Measurements from ENCODE around the gene MOK.
"Not testable (repeated sequence)": the region's sequence is repeated elsewhere in the genome, so short reads cannot be mapped to it uniquely, and the experiment has no call there.

The MOK gene

GRCh38 chr14:102304611-102305506 is at the start of gene MOK:
Gene MOK, minus strand, starts transcription at chr14:102305164. Its CDS starts 196 bp downstream, at chr14:102304968.
- peak; percentile 92 for DNase-seq (ENCODE audit: low read depth)

GRCh38 chr14:102353126-102353619 is 48.2 kb upstream of the MOK start:
- no peak for DNase-seq (ENCODE audit: low read depth)

- DNase-seq (ENCODE audit: low read depth), result no peak
Measured at GRCh38 chr14:102352213-102352612, 47.2 kb upstream of the MOK start.

GRCh38 chr14:102351593-102351992 is 46.6 kb upstream of the MOK start:
- DNase-seq (ENCODE audit: low read depth), result not testable (repeated sequence)

- DNase-seq (ENCODE audit: low read depth), result no peak
Measured at GRCh38 chr14:102351023-102351422, 46.1 kb upstream of the MOK start.

- no peak for DNase-seq (ENCODE audit: low read depth)
Measured at GRCh38 chr14:102348376-102348775, 43.4 kb upstream of the MOK start.

- no peak for DNase-seq (ENCODE audit: low read depth)
Measured at GRCh38 chr14:102346645-102347044, 41.7 kb upstream of the MOK start.

- no peak for DNase-seq (ENCODE audit: low read depth)
Measured at GRCh38 chr14:102345232-102345631, 40.3 kb upstream of the MOK start.

- no peak for DNase-seq (ENCODE audit: low read depth)
Measured at GRCh38 chr14:102344485-102344884, 39.5 kb upstream of the MOK start.

- no peak for DNase-seq (ENCODE audit: low read depth)
Measured at GRCh38 chr14:102344084-102344483, 39.1 kb upstream of the MOK start.

- no peak for DNase-seq (ENCODE audit: low read depth)
Measured at GRCh38 chr14:102342238-102342637, 37.3 kb upstream of the MOK start.

- no peak for DNase-seq (ENCODE audit: low read depth)
Measured at GRCh38 chr14:102341566-102341965, 36.6 kb upstream of the MOK start.

- DNase-seq (ENCODE audit: low read depth), result no peak
Measured at GRCh38 chr14:102338724-102339123, 33.8 kb upstream of the MOK start.

GRCh38 chr14:102335163-102335562 is 30.2 kb upstream of the MOK start:
- no peak for DNase-seq (ENCODE audit: low read depth)

GRCh38 chr14:102333795-102334705 is 29.1 kb upstream of the MOK start:
- no peak for DNase-seq (ENCODE audit: low read depth)

- DNase-seq (ENCODE audit: low read depth), result no peak
Measured at GRCh38 chr14:102333390-102333789, 28.4 kb upstream of the MOK start.

GRCh38 chr14:102330806-102331205 is 25.8 kb upstream of the MOK start:
- no peak for DNase-seq (ENCODE audit: low read depth)

GRCh38 chr14:102329381-102329780 is 24.4 kb upstream of the MOK start:
- DNase-seq (ENCODE audit: low read depth), result not testable (repeated sequence)

GRCh38 chr14:102326583-102326982 is 21.6 kb upstream of the MOK start:
- DNase-seq (ENCODE audit: low read depth), result no peak

- no peak for DNase-seq (ENCODE audit: low read depth)
Measured at GRCh38 chr14:102325791-102326345, 20.9 kb upstream of the MOK start.

GRCh38 chr14:102323102-102323501 is 18.1 kb upstream of the MOK start:
- no peak for DNase-seq (ENCODE audit: low read depth)
